Measurements from ENCODE around the gene MANSC1. TPM values are rescaled to one million over a fixed set of nuclear protein-coding genes. Genes with fewer than 3 reads are reported as not detected.
A peak's percentile ranks its signal among the peaks of the same experiment; 100 is the strongest.
"Not testable (repeated sequence)": the region's sequence is repeated elsewhere in the genome, so short reads cannot be mapped to it uniquely, and the experiment has no call there.

The MANSC1 gene
- total and polyA plus RNA-seq, 2 of the 13 experiments (the other 11 are each of a cell fraction or from before 2014, with no cell fraction given): 1.9 to 4.2 TPM

- ATAC-seq; H3K36me3 ChIP-seq (replicated peaks in 1 of 2; ENCODE audit: control insufficient read depth in 1 of 2, insufficient read depth in 2 of 2, low read length in 2 of 2); H3K4me3 ChIP-seq (replicated peaks in 1 of 3; ENCODE audit: insufficient read depth in 1 of 3, low read depth in 2 of 3, low read length in 3 of 3); CTCF ChIA-PET (ENCODE audit: low intra/inter-chr PET ratio, low total read pairs); H2AFZ ChIP-seq (ENCODE audit: low read length); intact Hi-C loops (cut with micrococcal nuclease; ENCODE audit: unreplicated experiment); FAIRE-seq; H3K79me2 ChIP-seq (ENCODE audit: insufficient read depth, low read length); H3K9me3 ChIP-seq (ENCODE audit: low read length); H3K27me3 ChIP-seq (ENCODE audit: control insufficient read depth in 1 of 2, insufficient read depth in 2 of 2, low read length in 2 of 2); DNase-seq (ENCODE audit: low spot score); BruUV-seq (replicated peaks); H4K20me1 ChIP-seq (ENCODE audit: insufficient read depth, low read length); H3K9ac ChIP-seq (ENCODE audit: insufficient read depth, low read depth, low read length); H3K27ac ChIP-seq (ENCODE audit: extremely low read length, insufficient read depth, low read length): not testable (repeated sequence)
- POLR2A ChIA-PET: interaction anchor here (4.7 kb wide), 1 partner anchor 44 kb away, joined by 23 read pairs; the partner anchor contains the start of gene LRP6
- H3K4me2 ChIP-seq (ENCODE audit: low read depth, low read length): peak overlapping the region; percentile 27
- TF ChIP-seq RARA (CRISPR knock-in tag; IDR thresholded peaks at IDR 0.05) (peak; percentile 43), RXRB (CRISPR knock-in tag; IDR thresholded peaks at IDR 0.05; ENCODE audit: borderline replicate concordance) (0 out of 2 replicates have a peak, but pooled peaks have one; percentile 18), BHLHE40 (IDR thresholded peaks at IDR 0.05; ENCODE audit: low read length) (0 out of 2 replicates have a peak, but pooled peaks have one; percentile 24), RXRA (CRISPR knock-in tag; IDR thresholded peaks at IDR 0.05) (peak; percentile 18; the same call in 1 of the 2 replicates), NR2F1 (CRISPR knock-in tag; IDR thresholded peaks at IDR 0.05) (peak in 1 of 2 experiments; percentile 29; a peak in 1 of 4 replicates), HNF4A (CRISPR knock-in tag; IDR thresholded peaks at IDR 0.05) (peak; percentile 34; the same call in 1 of the 2 replicates)
- TF ChIP-seq, protein P1, sequence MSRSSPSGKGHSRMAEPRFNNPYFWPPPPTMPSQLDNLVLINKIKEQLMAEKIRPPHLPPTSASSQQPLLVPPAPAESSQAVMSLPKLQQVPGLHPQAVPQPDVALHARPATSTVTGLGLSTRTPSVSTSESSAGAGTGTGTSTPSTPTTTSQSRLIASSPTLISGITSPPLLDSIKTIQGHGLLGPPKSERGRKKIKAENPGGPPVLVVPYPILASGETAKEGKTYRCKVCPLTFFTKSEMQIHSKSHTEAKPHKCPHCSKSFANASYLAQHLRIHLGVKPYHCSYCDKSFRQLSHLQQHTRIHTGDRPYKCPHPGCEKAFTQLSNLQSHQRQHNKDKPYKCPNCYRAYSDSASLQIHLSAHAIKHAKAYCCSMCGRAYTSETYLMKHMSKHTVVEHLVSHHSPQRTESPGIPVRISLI (CRISPR knock-in tag; IDR thresholded peaks at IDR 0.05; ENCODE audit: borderline replicate concordance): 0 out of 2 replicates have a peak, but pooled peaks have one; percentile 36
- peaks cover 90% of the 10 kb centered on the region for H3K4me1 ChIP-seq (ENCODE audit: insufficient read depth, low read length)
- in situ Hi-C loops (cut with HindIII; ENCODE audit: extremely low pct_ligation_motif_present, low pct_unique_long_range_greater_than_20kb): loop anchor here (25.0 kb wide), 1 partner anchor 748 kb away; no protein-coding TSS in a partner anchor
- 28% methylated on average over 9 of the region's 10 CpGs for WGBS (ENCODE audit: low lambda C conversion rate)
Observed at GRCh38 chr12:12310695-12311094, 39.3 kb downstream of the MANSC1 start.

Data from HepG2 (cell line).